SHP77 (cell line): Measurements from ENCODE around the gene UTP4.

Source experiments
- DNase-seq, 2 experiments: peaks; one replicate each; lab custom pipeline; 2025; lab: John Stamatoyannopoulos, UW

UTP4 gene

DNA sequence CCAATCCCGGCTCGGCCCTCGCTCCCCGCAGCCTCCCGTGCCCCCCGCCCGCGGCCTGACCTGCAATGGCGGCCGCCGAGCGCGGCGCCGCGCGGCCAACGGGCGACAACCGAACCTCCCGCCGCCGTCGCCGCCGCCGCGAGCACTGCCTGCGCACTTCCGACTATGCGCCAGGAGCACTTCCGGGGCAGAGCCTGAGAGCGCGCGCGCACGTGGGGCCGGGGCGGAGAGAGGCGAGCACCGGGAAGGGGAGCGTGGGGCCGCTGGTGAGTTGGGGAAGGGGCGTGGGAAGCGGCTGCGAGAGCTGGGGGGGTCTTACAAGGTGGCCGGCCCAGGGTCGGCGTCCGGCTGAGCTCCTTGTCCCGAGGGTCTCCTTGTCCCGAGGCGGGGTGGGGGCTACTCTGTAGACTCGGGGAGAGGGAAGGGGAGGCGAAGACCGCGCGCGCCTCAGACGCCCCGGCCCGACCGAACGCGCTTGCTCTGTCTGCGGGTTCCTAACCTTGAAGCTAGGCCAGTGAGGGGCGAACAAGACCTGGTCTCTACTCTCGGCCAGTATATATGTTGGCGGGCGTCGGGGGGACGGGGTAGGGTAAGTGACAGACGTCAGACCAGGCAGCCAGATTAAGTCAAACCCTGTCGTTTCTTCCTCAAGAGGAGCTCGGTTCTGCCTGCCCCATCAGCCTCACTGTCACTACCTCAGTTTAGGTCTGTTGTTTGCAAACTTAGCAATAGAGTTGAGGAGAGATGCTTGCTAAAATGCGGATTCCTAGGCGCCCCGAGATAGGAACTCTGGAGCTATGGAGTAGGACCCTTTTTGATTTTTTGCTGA lies at the start of gene UTP4, which contains the start of gene CHTF8:
UTP4 (plus strand) TSS at position 226 of the 829 bp plus-strand sequence. CDS start 811 bp downstream, outside the sequence.
CHTF8 (minus strand) TSS at position 165 of the 829 bp plus-strand sequence. CDS start 11,130 bp downstream, outside the sequence.
- peak; percentile 68 to 83 for DNase-seq

DNA sequence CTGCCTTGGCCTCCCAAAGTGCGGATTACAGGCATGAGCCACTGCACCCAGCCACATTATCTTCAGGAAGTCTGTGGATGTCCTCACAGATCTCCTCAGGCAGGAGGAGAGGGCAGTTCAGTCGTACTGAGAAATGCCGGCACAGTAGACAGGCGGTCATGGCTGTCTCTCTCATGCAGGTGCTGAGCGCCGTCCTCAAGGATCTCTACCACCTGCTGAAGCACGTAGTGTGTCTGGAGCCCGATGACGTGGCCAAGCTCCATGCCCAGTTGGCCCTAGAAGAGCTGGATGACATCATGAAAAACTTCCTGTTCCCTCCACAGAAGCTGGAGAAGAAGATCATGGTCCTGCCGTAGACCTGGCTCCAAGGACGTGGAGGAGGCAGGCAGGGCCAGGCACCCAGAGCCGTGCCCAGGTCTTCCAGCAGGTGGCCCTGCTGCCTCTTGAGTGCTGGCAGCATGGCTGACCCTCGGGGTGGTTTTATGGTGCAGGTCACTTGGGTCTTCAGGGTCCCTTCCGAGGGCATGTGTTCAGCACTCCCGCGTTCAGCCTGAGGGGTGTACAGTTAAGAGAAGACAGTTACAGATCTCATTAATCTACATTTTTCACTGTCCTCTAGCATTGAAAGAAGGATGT lies 49.0 kb upstream of the UTP4 start:
- no peak for DNase-seq

DNA sequence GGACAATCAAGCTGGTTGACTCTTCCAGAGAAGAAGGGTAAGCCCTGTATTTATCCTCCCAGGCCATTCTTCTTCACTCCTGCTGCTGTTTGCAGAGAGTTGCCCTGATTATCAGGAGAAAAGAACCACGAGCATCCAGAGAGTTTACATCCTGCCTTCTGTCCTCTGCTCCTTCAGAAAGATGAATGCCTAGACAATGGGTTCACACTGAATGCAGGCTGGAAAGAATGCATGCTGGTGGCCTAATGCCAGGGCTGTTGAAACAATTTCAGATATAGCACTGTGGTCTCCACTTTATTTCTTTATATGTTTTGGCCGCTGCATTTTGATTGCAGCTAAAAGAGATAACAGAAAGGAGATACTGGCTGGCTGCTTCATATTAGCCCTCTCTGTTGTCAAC lies 48.2 kb upstream of the UTP4 start:
- no peak for DNase-seq

GRCh38 chr16:69085032-69085695 lies 47.3 kb upstream of the UTP4 start:
- no peak for DNase-seq

GRCh38 chr16:69087161-69087581 lies 45.3 kb upstream of the UTP4 start:
- no peak for DNase-seq

DNA sequence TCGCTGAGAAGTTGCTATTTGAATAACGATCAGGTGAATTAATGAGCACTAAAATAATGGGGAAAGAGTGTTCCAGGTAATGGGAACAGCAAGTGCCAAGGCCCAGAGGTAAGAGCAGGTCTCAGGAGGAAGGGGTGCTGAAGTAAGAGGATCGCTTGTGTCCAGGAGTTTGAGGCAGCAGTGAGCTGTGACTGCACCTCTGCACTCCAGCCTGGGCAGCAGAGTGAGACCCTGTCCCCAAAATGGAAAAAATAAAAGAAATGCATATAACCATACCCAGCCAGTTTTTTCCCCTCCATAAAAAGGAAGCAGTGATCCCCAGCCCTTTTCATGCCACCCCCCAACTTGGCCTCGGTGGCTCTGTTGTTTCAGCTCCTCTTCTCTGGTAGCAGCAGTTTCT lies 43.8 kb upstream of the UTP4 start:
- no peak for DNase-seq

DNA sequence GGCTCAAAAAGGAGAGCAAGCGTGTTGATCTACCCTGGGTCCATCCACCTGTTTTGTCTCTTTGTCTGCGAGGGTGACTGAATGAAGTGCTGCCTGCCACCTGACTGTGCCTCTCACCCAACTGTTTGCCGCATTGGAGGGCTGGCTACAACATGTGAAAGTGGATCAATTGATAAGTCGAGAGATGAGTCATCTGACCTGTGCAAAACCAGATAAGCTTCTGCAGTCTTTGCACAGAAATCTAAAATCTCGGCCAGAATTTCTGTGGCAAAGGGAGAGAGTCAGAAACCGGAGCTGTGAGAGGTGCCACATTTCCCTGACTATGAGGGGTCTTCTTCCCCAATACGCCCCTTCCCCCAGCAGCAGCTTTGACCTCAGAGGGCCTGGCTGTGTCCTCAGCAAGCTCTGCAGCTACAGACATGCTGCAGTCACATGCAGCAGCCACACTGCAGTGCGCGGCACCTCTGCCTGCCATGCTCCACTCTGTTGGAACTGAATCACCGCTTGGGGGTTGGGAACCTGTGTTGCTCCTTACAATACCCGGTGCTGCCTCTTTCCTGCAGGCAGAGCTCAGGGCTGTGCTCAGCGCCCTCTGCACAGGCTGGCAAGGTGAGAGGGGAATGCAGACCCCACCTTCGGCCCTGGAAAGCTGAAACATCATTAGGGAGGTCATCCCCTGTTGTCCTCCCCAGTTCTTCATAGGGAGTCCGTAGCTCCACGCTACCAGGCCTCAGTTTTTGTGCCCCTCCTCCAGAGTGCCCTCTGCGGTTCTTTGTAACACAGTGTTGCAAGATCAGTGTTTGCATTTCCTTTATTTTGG lies 43.1 kb upstream of the UTP4 start:
- DNase-seq: peak in 1 of 2 experiments; percentile 12

DNA sequence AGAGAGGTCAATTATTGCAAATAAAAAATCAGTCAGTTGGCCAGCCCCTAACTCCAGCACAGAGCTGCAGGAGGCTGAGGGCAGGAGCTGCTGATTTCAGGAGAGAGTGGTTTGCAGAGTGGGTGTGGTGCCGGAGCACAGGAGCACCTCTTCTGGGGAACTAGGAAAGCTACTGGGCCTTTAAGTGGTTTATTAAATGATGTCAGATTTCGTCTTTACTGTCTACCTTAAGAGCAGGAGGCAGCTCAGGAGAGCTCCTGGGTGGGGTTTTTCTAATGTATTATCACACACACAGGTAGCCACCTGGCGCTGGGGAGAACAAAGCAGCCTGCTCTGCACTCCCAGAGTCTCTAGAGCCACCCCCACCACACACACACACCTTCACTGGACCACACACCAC lies 38.5 kb upstream of the UTP4 start:
- DNase-seq: no peak

DNA sequence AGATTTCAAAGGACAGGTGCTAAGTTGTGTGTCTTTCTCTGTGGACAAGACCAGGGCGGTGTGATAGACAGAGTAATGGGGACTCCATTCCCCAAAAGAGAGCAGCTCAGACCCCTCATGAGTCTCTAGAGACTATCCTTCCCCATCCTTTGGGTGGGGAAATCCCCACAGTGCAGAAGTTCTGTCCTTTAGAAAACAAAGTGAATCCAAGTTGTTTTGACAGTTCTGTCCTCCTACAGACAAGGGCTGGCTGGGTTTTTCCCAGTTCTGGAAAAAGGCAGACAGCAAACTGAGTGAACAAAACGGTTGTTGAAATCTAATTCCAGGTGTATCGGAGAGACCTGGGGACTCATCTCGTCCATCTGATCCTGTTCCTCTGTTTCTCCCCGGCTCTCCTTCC lies 37.9 kb upstream of the UTP4 start:
- no peak for DNase-seq

DNA sequence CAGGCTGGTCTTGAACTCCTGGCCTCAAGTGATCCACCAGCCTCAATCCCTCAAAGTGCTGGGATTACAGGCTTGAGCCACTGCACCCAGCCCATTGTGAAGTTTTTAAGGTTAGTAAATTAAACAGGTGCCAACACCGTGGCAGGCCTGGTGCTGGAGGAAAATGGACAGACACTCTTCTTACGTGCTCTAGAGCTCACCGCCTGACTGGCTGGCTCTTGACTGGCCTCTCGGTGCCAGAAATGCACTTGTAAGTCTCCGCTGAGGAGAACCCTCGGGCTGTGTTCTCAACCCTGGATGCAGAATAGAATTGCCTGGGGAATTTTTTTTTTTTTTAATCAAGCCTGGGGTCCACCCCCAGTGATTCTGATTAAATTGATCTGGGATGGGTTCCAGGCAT lies 37.3 kb upstream of the UTP4 start:
- DNase-seq: no peak

GRCh38 chr16:69100071-69100691 lies 32.3 kb upstream of the UTP4 start:
- peak; percentile 52 to 61 for DNase-seq

- peak in 1 of 2 experiments; percentile 35 for DNase-seq
These were observed 26.7 kb upstream of the UTP4 start, which contains the start of gene HAS3 for GRCh38 chr16:69105501-69106361. Gene HAS3, plus strand, starts transcription at chr16:69105653. Its CDS starts 3,743 bp downstream, at chr16:69109396.

GRCh38 chr16:69106491-69107315 lies 25.7 kb upstream of the UTP4 start:
- no peak for DNase-seq

DNA sequence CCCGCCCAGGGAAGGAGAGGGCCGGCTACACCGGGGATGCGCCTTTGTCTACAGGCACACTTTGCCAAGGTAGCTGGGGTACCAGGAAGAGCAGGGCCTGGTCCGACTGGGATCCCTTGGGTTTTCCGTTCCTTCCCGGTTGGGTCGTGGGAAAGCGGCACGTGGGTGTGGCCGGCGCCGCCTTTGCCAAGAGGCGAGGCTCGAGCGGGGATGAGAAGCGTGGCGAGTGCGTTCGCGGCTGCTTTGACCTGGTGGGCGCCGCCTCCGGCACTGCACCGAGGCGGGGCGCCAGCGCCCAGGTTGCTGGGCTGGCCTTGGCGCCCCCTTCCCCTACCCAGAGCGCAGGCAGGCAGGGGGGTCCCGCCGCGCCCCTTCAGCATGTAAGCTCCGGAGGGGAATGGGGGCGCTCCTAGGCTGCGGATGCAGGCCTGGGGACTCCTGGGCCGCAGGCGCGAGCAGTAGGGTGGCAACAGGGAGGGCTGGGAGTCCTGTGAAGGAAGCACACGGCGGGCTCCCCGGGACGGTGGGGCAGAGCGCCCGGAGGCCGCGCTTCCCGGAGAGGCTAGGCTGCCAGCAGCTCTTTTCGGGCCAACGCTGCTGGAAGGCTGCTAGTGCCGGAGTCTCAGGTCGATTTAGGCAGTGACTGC lies 25.0 kb upstream of the UTP4 start:
- DNase-seq: no peak

GRCh38 chr16:69108064-69108904 lies 24.2 kb upstream of the UTP4 start:
- DNase-seq: no peak

- no peak for DNase-seq
These were observed 23.6 kb upstream of the UTP4 start for GRCh38 chr16:69108905-69109252.

DNA sequence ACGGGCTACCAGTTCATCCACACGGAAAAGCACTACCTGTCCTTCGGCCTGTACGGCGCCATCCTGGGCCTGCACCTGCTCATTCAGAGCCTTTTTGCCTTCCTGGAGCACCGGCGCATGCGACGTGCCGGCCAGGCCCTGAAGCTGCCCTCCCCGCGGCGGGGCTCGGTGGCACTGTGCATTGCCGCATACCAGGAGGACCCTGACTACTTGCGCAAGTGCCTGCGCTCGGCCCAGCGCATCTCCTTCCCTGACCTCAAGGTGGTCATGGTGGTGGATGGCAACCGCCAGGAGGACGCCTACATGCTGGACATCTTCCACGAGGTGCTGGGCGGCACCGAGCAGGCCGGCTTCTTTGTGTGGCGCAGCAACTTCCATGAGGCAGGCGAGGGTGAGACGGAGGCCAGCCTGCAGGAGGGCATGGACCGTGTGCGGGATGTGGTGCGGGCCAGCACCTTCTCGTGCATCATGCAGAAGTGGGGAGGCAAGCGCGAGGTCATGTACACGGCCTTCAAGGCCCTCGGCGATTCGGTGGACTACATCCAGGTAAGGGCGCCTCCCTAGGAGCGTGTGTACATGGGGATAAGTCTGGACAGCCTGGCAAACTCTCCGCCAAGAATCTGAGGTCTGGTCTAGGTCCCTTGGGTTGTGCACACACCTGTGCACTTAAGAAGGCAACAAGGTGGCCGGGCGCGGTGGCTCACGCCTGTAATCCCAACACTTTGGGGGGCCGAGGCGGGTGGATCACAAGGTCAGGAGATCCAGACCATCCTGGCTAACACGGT lies 22.8 kb upstream of the UTP4 start:
- no peak for DNase-seq
